ENCODE measurements around the gene GPX3.

- TF ChIP-seq POLR2AphosphoS5 (IDR thresholded peaks at IDR 0.05; ENCODE audit: low read depth, low read length) = peak; percentile 68
- no peak for TF ChIP-seq REST (IDR thresholded peaks at IDR 0.05; ENCODE audit: insufficient read depth in 1 of 2, low read depth in 2 of 2, low read length in 2 of 2)
Observed at GRCh38 chr5:151020304-151021110, at the start of gene GPX3.

Data from PFSK-1 (cell line).